H1 (cell line): ENCODE measurements around the gene TUT4. TPM values are rescaled to one million over a fixed set of nuclear protein-coding genes. Genes with fewer than 3 reads are reported as not detected.

Experiments used
- CTCF ChIA-PET: fragments of 300-600 bp; sonication (Branson Sonifier 250); formaldehyde crosslinking; loops from one replicate; lab custom pipeline; 2021; ENCODE audit not compliant: partially characterized antibody; lab: Charles Lee
- POLR2A ChIA-PET: fragments of 300-600 bp; sonication (Branson Sonifier 250); formaldehyde crosslinking; loops from one replicate; lab custom pipeline; 2021; ENCODE audit warnings: inconsistent platforms; ENCODE audit not compliant: partially characterized antibody; lab: Charles Lee
- DNase-seq, 2 experiments: peaks; one replicate each; pipeline versions ENCODE4 v3.0.0 to v3.0.0-alpha.2; 2010 to 2022; ENCODE audit warnings: low spot score in 2 of 2, low read depth in 1 of 2, mixed read lengths in 1 of 2
- FAIRE-seq: peaks from 2 replicates; lab custom pipeline; 2011; peaks lifted over from hg19 to GRCh38; lab: Jason Lieb, UNC
- H2AFZ ChIP-seq: 2 replicates; pipeline ENCODE4 v1.8.1; 2012; ENCODE audit warnings: low read length, inconsistent platforms
- H2AK5ac ChIP-seq: 2 replicates; pipeline ENCODE4 v1.6.1; 2013; ENCODE audit warnings: low read depth, low read length
- H2BK120ac ChIP-seq: replicated peaks from 2 replicates; pipeline ENCODE3; 2013; ENCODE audit warnings: low read depth, low read length, inconsistent platforms
- H2BK12ac ChIP-seq: 2 replicates; pipeline ENCODE4 v1.6.1; 2013; ENCODE audit warnings: low read depth, low read length
- H2BK15ac ChIP-seq: 2 replicates; pipeline ENCODE4 v1.6.1; 2013; ENCODE audit warnings: low read length
- H2BK20ac ChIP-seq: 2 replicates; pipeline ENCODE4 v1.6.1; 2013; ENCODE audit warnings: low read length
- H2BK5ac ChIP-seq: 2 replicates; pipeline ENCODE4 v1.6.1; 2013; ENCODE audit warnings: low read depth, low read length
- H3K14ac ChIP-seq: 2 replicates; pipeline ENCODE4 v1.6.1; 2013; ENCODE audit warnings: inconsistent platforms; ENCODE audit not compliant: insufficient read length
- H3K18ac ChIP-seq: 2 replicates; pipeline ENCODE4 v1.6.1; 2013; ENCODE audit warnings: low read length; ENCODE audit errors: extremely low read depth
- H3K23ac ChIP-seq: 2 replicates; pipeline ENCODE4 v1.6.1; 2013; ENCODE audit warnings: inconsistent platforms; ENCODE audit not compliant: insufficient read length
- H3K23me2 ChIP-seq: 2 replicates; pipeline ENCODE4 v1.6.1; 2013; ENCODE audit warnings: low read depth, low read length
- H3K27ac ChIP-seq: 2 replicates; pipeline ENCODE4 v1.6.1; 2011; ENCODE audit warnings: low read depth, low read length, inconsistent platforms
- H3K27me3 ChIP-seq, 4 experiments: replicated peaks in 1 of 4; 1 replicate in 1 of 4; 2 replicates in 3 of 4; pipeline versions ENCODE4 v1.6.1 to v1.8.1; 2011 to 2013; ENCODE audit warnings: low read length in 3 of 4, mild to moderate bottlenecking in 3 of 4, inconsistent platforms in 2 of 4, mixed read lengths in 2 of 4, moderate library complexity in 1 of 4; ENCODE audit not compliant: control insufficient read depth in 3 of 4, insufficient read depth in 3 of 4; ENCODE audit errors: extremely low read depth in 1 of 4
- H3K36me3 ChIP-seq, 4 experiments: 2 replicates each; pipeline versions ENCODE4 v1.6.1 to v1.8.1; 2011 to 2013; ENCODE audit warnings: mild to moderate bottlenecking in 4 of 4, low read length in 3 of 4, moderate library complexity in 2 of 4, control low read depth in 1 of 4, inconsistent platforms in 1 of 4; ENCODE audit not compliant: insufficient read depth in 4 of 4, control insufficient read depth in 2 of 4
- H3K4ac ChIP-seq: replicated peaks from 2 replicates; pipeline ENCODE3; 2013; ENCODE audit warnings: low read length, low read depth, mixed read lengths, inconsistent platforms; ENCODE audit not compliant: insufficient read length
- H3K4me1 ChIP-seq, 4 experiments: replicated peaks in 1 of 4; 1 replicate in 1 of 4; 2 replicates in 3 of 4; pipeline versions ENCODE4 v1.6.1 to v1.8.1; 2011 to 2013; ENCODE audit warnings: low read length in 3 of 4, inconsistent platforms in 2 of 4, mixed read lengths in 1 of 4; ENCODE audit not compliant: insufficient read depth in 4 of 4, control insufficient read depth in 3 of 4
- H3K4me2 ChIP-seq, 2 experiments: 2 replicates each; pipeline versions ENCODE4 v1.6.1 to v1.8.1; 2011 to 2013; ENCODE audit warnings: low read depth in 2 of 2, low read length in 2 of 2, control low read depth in 1 of 2, inconsistent platforms in 1 of 2, mild to moderate bottlenecking in 1 of 2; ENCODE audit not compliant: insufficient read depth in 1 of 2
- H3K4me3 ChIP-seq, 4 experiments: fragments of 200-600, 300-600 bp in 1 of 4; sonication (generic), shearing (Covaris generic), sonication (Bioruptor Twin) in 1 of 4; 2 replicates each; pipeline versions ENCODE4 v1.5.1 to v1.8.1; 2011 to 2016; ENCODE audit warnings: low read length in 4 of 4, low read depth in 3 of 4, control low read depth in 2 of 4, inconsistent platforms in 2 of 4, mild to moderate bottlenecking in 2 of 4, mixed read lengths in 1 of 4, moderate library complexity in 1 of 4; ENCODE audit not compliant: insufficient read depth in 2 of 4; ENCODE audit errors: extremely low read depth in 1 of 4
- H3K56ac ChIP-seq: replicated peaks from 2 replicates; pipeline ENCODE3; 2013; ENCODE audit warnings: low read depth, mild to moderate bottlenecking, mixed read lengths, low read length, inconsistent platforms; ENCODE audit not compliant: insufficient read length
- H3K79me1 ChIP-seq: 2 replicates; pipeline ENCODE4 v1.6.1; 2013; ENCODE audit warnings: low read depth, low read length, control low read depth
- H3K79me2 ChIP-seq, 2 experiments: 2 replicates each; pipeline versions ENCODE4 v1.6.1 to v1.8.1; 2012 to 2013; ENCODE audit warnings: low read length in 2 of 2, mild to moderate bottlenecking in 2 of 2, inconsistent platforms in 1 of 2; ENCODE audit not compliant: insufficient read depth in 2 of 2, control insufficient read depth in 1 of 2
- H3K9ac ChIP-seq, 4 experiments: replicated peaks in 1 of 4; 1 replicate in 1 of 4; 2 replicates in 3 of 4; pipeline versions ENCODE4 v1.6.1 to v1.8.1; 2011 to 2013; ENCODE audit warnings: low read depth in 3 of 4, low read length in 3 of 4, control low read depth in 2 of 4, mild to moderate bottlenecking in 2 of 4, moderate library complexity in 2 of 4, inconsistent platforms in 1 of 4; ENCODE audit errors: extremely low read depth in 1 of 4
- H3K9me3 ChIP-seq, 2 experiments: 2 replicates each; pipeline versions ENCODE4 v1.6.1 to v1.8.1; 2012 to 2013; ENCODE audit warnings: mild to moderate bottlenecking in 2 of 2, moderate library complexity in 2 of 2, control low read depth in 1 of 2, inconsistent platforms in 1 of 2, low read depth in 1 of 2, low read length in 1 of 2, mixed read lengths in 1 of 2; ENCODE audit not compliant: insufficient read depth in 2 of 2
- H4K20me1 ChIP-seq, 2 experiments: replicated peaks in 1 of 2; 2 replicates each; pipeline versions ENCODE3 to v1.8.1; 2011 to 2013; ENCODE audit warnings: inconsistent platforms in 2 of 2, low read length in 2 of 2, mild to moderate bottlenecking in 1 of 2; ENCODE audit not compliant: insufficient read depth in 2 of 2, control insufficient read depth in 1 of 2
- H4K5ac ChIP-seq: 2 replicates; pipeline ENCODE4 v1.6.1; 2013; ENCODE audit warnings: low read length, low read depth, mixed read lengths, inconsistent platforms; ENCODE audit not compliant: insufficient read length
- H4K8ac ChIP-seq: 2 replicates; pipeline ENCODE4 v1.8.0; 2013; ENCODE audit warnings: mild to moderate bottlenecking, moderate library complexity, low read length, inconsistent platforms; ENCODE audit not compliant: insufficient read depth; ENCODE audit errors: extremely low read depth
- H4K91ac ChIP-seq: replicated peaks from 2 replicates; pipeline ENCODE3; 2013; ENCODE audit warnings: low read length, mixed read lengths, inconsistent platforms; ENCODE audit not compliant: insufficient read length
- BCL11A ChIP-seq, 2 experiments: IDR thresholded peaks; one replicate each; pipeline ENCODE4 v1.6.1; 2011; ENCODE audit warnings: low read depth in 2 of 2, low read length in 2 of 2, mild to moderate bottlenecking in 2 of 2
- CTBP2 ChIP-seq: IDR thresholded peaks from 2 replicates; pipeline ENCODE4 v1.7.0; 2011; ENCODE audit warnings: borderline replicate concordance, mild to moderate bottlenecking, moderate library complexity, mixed read lengths, low read length; ENCODE audit not compliant: insufficient read depth, insufficient read length
- FOSL1 ChIP-seq: IDR thresholded peaks from 2 replicates; pipeline ENCODE4 v1.6.1; 2011; ENCODE audit warnings: mild to moderate bottlenecking, low read depth, low read length, moderate library complexity; ENCODE audit not compliant: insufficient read depth
- WGBS, 2 experiments: shearing (Covaris generic) in 1 of 2; methylation state at CpG; one replicate each; pipeline versions ENCODE4 v1.1.6 to v1.1.7; 2013 to 2015; ENCODE audit warnings: low lambda C conversion rate in 2 of 2, mixed read lengths in 2 of 2, inconsistent platforms in 1 of 2, low coverage in 1 of 2, missing lambda C conversion rate in 1 of 2; ENCODE audit not compliant: insufficient replicate concordance in 2 of 2, insufficient coverage in 1 of 2, insufficient read length in 1 of 2; ENCODE audit errors: extremely low coverage in 1 of 2, missing lambda C conversion rate in 1 of 2; 5-methylcytosine and 5-hydroxymethylcytosine counted together
- polyA plus RNA-seq, 7 experiments: library from polyadenylated mRNA; depleted of rRNA in 3 of 7; stranded (reverse) in 5 of 7; unstranded in 2 of 7; fragments of >200 nt in 5 of 7; fragments of 200-250 nt in 2 of 7; gene quantifications; 1 replicate in 5 of 7; 2 replicates in 1 of 7; 4 replicates in 1 of 7; pipeline versions ENCODE4 v1.2.1 to v1.2.3, GENCODE V29; 2011 to 2013; ENCODE audit warnings: missing spikeins in 2 of 7, mixed read lengths in 2 of 7
- total RNA-seq: library from RNA; stranded (reverse); fragmentation: NEBNext Ultra II Directional; extraction: Animal tissue kit (Norgen Biotek cat#: 25700); gene quantifications from 2 replicates; pipeline ENCODE4 v1.2.1, GENCODE V29; 2021

Gene TUT4
- total and polyA plus RNA-seq, 2 of the 8 experiments (the other 6 are each of a cell fraction or from before 2014, with no cell fraction given): 54.5 to 63.3 TPM

DNA sequence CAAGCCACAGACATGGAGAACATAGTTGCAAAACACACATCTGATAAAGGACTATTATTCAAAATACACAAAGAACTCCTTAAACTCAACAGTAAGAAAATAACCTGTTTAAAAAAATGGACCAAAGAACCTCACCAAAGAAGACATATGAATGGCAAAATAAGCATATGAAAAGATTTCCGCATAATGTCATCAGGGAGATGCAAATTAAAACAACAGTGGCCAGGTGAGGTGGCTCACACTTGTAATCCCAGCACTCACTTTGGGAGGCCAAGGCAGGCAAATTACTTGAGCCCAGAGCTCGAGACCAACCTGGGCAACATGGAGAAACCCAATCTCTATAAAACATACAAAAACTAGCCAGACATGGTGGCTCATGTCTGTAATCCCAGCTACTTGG, 98.1 kb downstream of the TUT4 start:
- Histone ChIP-seq H3K27ac (no peak overlapping the region), H3K4me1 (peaks cover 0 to 3% (median 1%) of the 10 kb centered on the region in 4 experiments; a peak in 3 of 7 replicates), H3K23ac (no peak overlapping the region), H3K56ac (no peak overlapping the region), H3K4ac (no peak overlapping the region), H3K36me3 (no peaks in the 10 kb centered on the region; a peak in 1 of 8 replicates), H4K8ac (no peak overlapping the region), H3K79me2 (no peaks in the 10 kb centered on the region; a peak in 1 of 4 replicates), H4K91ac (no peak overlapping the region), H2AK5ac (no peak overlapping the region), H3K9ac (no peak overlapping the region), H3K9me3 (no peaks in the 10 kb centered on the region), H2AFZ (no peak overlapping the region), H2BK12ac (no peak overlapping the region), H3K18ac (peak overlapping the region; percentile 71), H4K20me1 (no peaks in the 10 kb centered on the region), H3K4me3 (no peak overlapping the region), H3K14ac (no peak overlapping the region), H2BK20ac (0 out of 2 replicates have a peak overlapping the region, but pooled peaks have one; percentile 77), H3K27me3 (no peaks in the 10 kb centered on the region), H2BK5ac (peak overlapping the region; percentile 83; the same call in 1 of the 2 replicates), H3K23me2 (no peaks in the 10 kb centered on the region; the same call in 1 of the 2 replicates), H2BK15ac (no peak overlapping the region), H4K5ac (peak overlapping the region; percentile 88), H3K4me2 (peak overlapping the region; percentile 21 to 51; a peak in 3 of 4 replicates), H2BK120ac (no peak overlapping the region), H3K79me1 (no peaks in the 10 kb centered on the region)
- ChIA-PET POLR2A (interaction anchor here (1.8 kb wide), 1 partner anchor 51 kb away, joined by 4 read pairs; the partner anchor contains the start of genes ORC1 and PRPF38A), CTCF (interaction anchor here (0.6 to 1.0 kb wide), 2 partner anchors 230 to 231 kb away, joined by 3 to 5 read pairs; no protein-coding TSS in a partner anchor)
- FAIRE-seq (peak; percentile 50), DNase-seq (peak in 1 of 2 experiments; percentile 13)
- 40% methylated on average over 2 of the region's 2 CpGs; no CpG with 5 or more reads in 1 of the 2 experiments for WGBS, 2 experiments
- TF ChIP-seq FOSL1: no peak
- no peak for TF ChIP-seq BCL11A (IDR thresholded peaks at IDR 0.05; ENCODE audit: low read depth in 2 of 2, low read length in 2 of 2)
- no peak for TF ChIP-seq CTBP2
